ENCODE data around the gene TSNAX. TPM values are rescaled to one million over a fixed set of nuclear protein-coding genes. Genes with fewer than 3 reads are reported as not detected.

Gene TSNAX
- polyA plus RNA-seq, 1 donor (not counting 4 experiments of a cell fraction or from before 2014, with no cell fraction given) = 32.6 TPM

- DNase-seq (ENCODE audit: low read depth, low spot score) (no peak), FAIRE-seq (no peak)
- dilution Hi-C loops (cut with MboI; ENCODE audit: extremely low pct_ligation_motif_present, low sequenced_read_pairs) = no loop called here
- no peak overlapping the region for H3K27ac ChIP-seq (ENCODE audit: control insufficient read depth, insufficient read depth, low read length)
- H3K4me3 ChIP-seq (ENCODE audit: control insufficient read depth in 2 of 3, extremely low read depth in 1 of 3, insufficient read depth in 2 of 3, low read depth in 1 of 3, low read length in 3 of 3) = no peak overlapping the region
- H3K79me2 ChIP-seq (ENCODE audit: control insufficient read depth, insufficient read depth, low read length) = no peaks in the 10 kb centered on the region
- H3K9me1 ChIP-seq (ENCODE audit: control insufficient read depth, extremely low read depth, insufficient read depth, low read length) = no peaks in the 10 kb centered on the region
- H3K36me3 ChIP-seq (ENCODE audit: control insufficient read depth in 2 of 2, extremely low read depth in 1 of 2, insufficient read depth in 2 of 2, low read length in 2 of 2) = no peaks in the 10 kb centered on the region
- no peak overlapping the region for H3K4me2 ChIP-seq (ENCODE audit: control insufficient read depth, extremely low read depth, insufficient read depth, low read depth, low read length)
- H3K9ac ChIP-seq (ENCODE audit: control insufficient read depth, extremely low read depth, insufficient read depth, low read length) = no peak overlapping the region
- TF ChIP-seq EZH2 (IDR thresholded peaks at IDR 0.05; ENCODE audit: low read length) = no peak
- no peaks in the 10 kb centered on the region for H3K9me3 ChIP-seq (ENCODE audit: control insufficient read depth, low read depth, low read length)
- H2AFZ ChIP-seq (ENCODE audit: control insufficient read depth, low read length) = no peak overlapping the region
- H3K27me3 ChIP-seq (ENCODE audit: control insufficient read depth, extremely low read depth, insufficient read depth, low read length) = no peaks in the 10 kb centered on the region
- H3K4me1 ChIP-seq (ENCODE audit: control insufficient read depth, extremely low read depth, insufficient read depth, low read length) = peaks cover 3% of the 10 kb centered on the region
- H4K20me1 ChIP-seq (ENCODE audit: control insufficient read depth, extremely low read depth, insufficient read depth, low read length) = no peaks in the 10 kb centered on the region
These were observed 73.6 kb downstream of the TSNAX start for GRCh38 chr1:231601824-231602672.

GRCh38 chr1:231602673-231602984 lies 74.2 kb downstream of the TSNAX start:
- peaks cover 3% of the 10 kb centered on the region for H3K4me1 ChIP-seq (ENCODE audit: control insufficient read depth, extremely low read depth, insufficient read depth, low read length)
- H4K20me1 ChIP-seq (ENCODE audit: control insufficient read depth, extremely low read depth, insufficient read depth, low read length) = no peaks in the 10 kb centered on the region
- H3K9me3 ChIP-seq (ENCODE audit: control insufficient read depth, low read depth, low read length) = no peaks in the 10 kb centered on the region
- no peak for TF ChIP-seq EZH2 (IDR thresholded peaks at IDR 0.05; ENCODE audit: low read length)
- TF ChIP-seq CTCF (optimal IDR thresholded peaks at IDR 0.05 in 1 of 3, IDR thresholded peaks at IDR 0.05 in 1 of 3, conservative IDR thresholded peaks at IDR 0.05 in 1 of 3; ENCODE audit: extremely low read depth in 1 of 3, insufficient read depth in 2 of 3, low read length in 3 of 3) = no peak
- no peaks in the 10 kb centered on the region for H3K36me3 ChIP-seq (ENCODE audit: control insufficient read depth in 2 of 2, extremely low read depth in 1 of 2, insufficient read depth in 2 of 2, low read length in 2 of 2)
- no peak overlapping the region for H3K27ac ChIP-seq (ENCODE audit: control insufficient read depth, insufficient read depth, low read length)
- no peak overlapping the region for H3K9ac ChIP-seq (ENCODE audit: control insufficient read depth, extremely low read depth, insufficient read depth, low read length)
- FAIRE-seq (no peak), DNase-seq (ENCODE audit: low read depth, low spot score) (no peak)
- H3K79me2 ChIP-seq (ENCODE audit: control insufficient read depth, insufficient read depth, low read length) = no peaks in the 10 kb centered on the region
- dilution Hi-C loops (cut with MboI; ENCODE audit: extremely low pct_ligation_motif_present, low sequenced_read_pairs) = no loop called here
- H3K4me3 ChIP-seq (ENCODE audit: control insufficient read depth in 2 of 3, extremely low read depth in 1 of 3, insufficient read depth in 2 of 3, low read depth in 1 of 3, low read length in 3 of 3) = no peak overlapping the region
- no peak overlapping the region for H3K4me2 ChIP-seq (ENCODE audit: control insufficient read depth, extremely low read depth, insufficient read depth, low read depth, low read length)
- no peaks in the 10 kb centered on the region for H3K27me3 ChIP-seq (ENCODE audit: control insufficient read depth, extremely low read depth, insufficient read depth, low read length)
- no peak overlapping the region for H2AFZ ChIP-seq (ENCODE audit: control insufficient read depth, low read length)
- no peaks in the 10 kb centered on the region for H3K9me1 ChIP-seq (ENCODE audit: control insufficient read depth, extremely low read depth, insufficient read depth, low read length)
